A673 (cell line): ENCODE results near the gene TXLNG. TPM values are rescaled to one million over a fixed set of nuclear protein-coding genes. Genes with fewer than 3 reads are reported as not detected.

Experiments
- BruUV-seq: library from RNA; stranded (reverse); fragments of 400-500 nt; replicated peaks from 2 replicates; lab custom pipeline; 2021; lab: Mats Ljungman, UMichigan
- CTCF ChIA-PET: fragments of 300-600 bp; sonication (Branson Sonifier 250); formaldehyde crosslinking; loops from one replicate; lab custom pipeline; 2022; ENCODE audit warnings: antibody characterized with exemption; lab: Charles Lee
- POLR2A ChIA-PET: fragments of 300-600 bp; sonication (Branson Sonifier 250); formaldehyde crosslinking; loops from one replicate; lab custom pipeline; 2022; ENCODE audit warnings: antibody characterized with exemption; ENCODE audit not compliant: low non-redundant PET; lab: Charles Lee
- DNase-seq: peaks from one replicate; pipeline ENCODE4 v3.0.0-alpha.2; 2015; ENCODE audit warnings: low spot score
- H3K27ac ChIP-seq: fragments of 200-600 bp; sonication (generic); 2 replicates; pipeline ENCODE4 v1.5.1; 2016; ENCODE audit warnings: mixed run types, low read depth, mild to moderate bottlenecking, mixed read lengths, antibody characterized with exemption, low read length; ENCODE audit not compliant: poor library complexity, severe bottlenecking
- H3K27me3 ChIP-seq: fragments of 200-600 bp; sonication (generic); replicated peaks from 2 replicates; pipeline ENCODE4 v1.6.1; 2017; ENCODE audit warnings: mixed run types, low read depth, mild to moderate bottlenecking, mixed read lengths, antibody characterized with exemption, low read length; ENCODE audit not compliant: insufficient read depth, poor library complexity
- H3K36me3 ChIP-seq: fragments of 200-600 bp; sonication (generic); 2 replicates; pipeline ENCODE4 v1.6.1; 2016; ENCODE audit warnings: mixed run types, mild to moderate bottlenecking, mixed read lengths, antibody characterized with exemption, low read length; ENCODE audit not compliant: insufficient read depth, poor library complexity, severe bottlenecking
- H3K4me1 ChIP-seq: fragments of 200-600 bp; sonication (generic); 2 replicates; pipeline ENCODE4 v1.6.1; 2017; ENCODE audit warnings: mixed run types, mild to moderate bottlenecking, mixed read lengths, antibody characterized with exemption, low read length; ENCODE audit not compliant: insufficient read depth, poor library complexity, severe bottlenecking
- H3K4me3 ChIP-seq: fragments of 200-600 bp; sonication (generic); 2 replicates; pipeline ENCODE4 v1.5.1; 2016; ENCODE audit warnings: low read depth, mixed run types, mild to moderate bottlenecking, mixed read lengths, low read length; ENCODE audit not compliant: poor library complexity, severe bottlenecking
- H3K9me3 ChIP-seq: fragments of 200-600 bp; sonication (generic); 2 replicates; pipeline ENCODE4 v1.6.1; 2016; ENCODE audit warnings: mixed run types, low read depth, mild to moderate bottlenecking, mixed read lengths, antibody characterized with exemption, low read length; ENCODE audit not compliant: poor library complexity, severe bottlenecking
- CTCF ChIP-seq: fragments of 300-800, 200-600 bp; sonication (generic); conservative IDR thresholded peaks from 2 replicates; pipeline ENCODE4 v1.5.1; 2017; ENCODE audit warnings: low read depth, mild to moderate bottlenecking, antibody characterized with exemption, low read length, moderate library complexity, mixed read lengths
- EZH2 ChIP-seq: fragments of 200-600 bp; sonication (generic); IDR thresholded peaks from 2 replicates; pipeline ENCODE4 v1.6.1; 2017; ENCODE audit warnings: borderline replicate concordance, low read depth, mild to moderate bottlenecking, mixed read lengths, antibody characterized with exemption, low read length; ENCODE audit not compliant: poor library complexity, severe bottlenecking
- intact Hi-C: fragments of 100-400 bp; cut with micrococcal nuclease; formaldehyde crosslinking; loops from one replicate; pipeline ENCODE4 v1.10.0; 2022; ENCODE audit not compliant: unreplicated experiment
- total RNA-seq: library from RNA; stranded (reverse); gene quantifications from 2 replicates; pipeline ENCODE4 v1.2.3, GENCODE V29; 2021

TXLNG gene
- total RNA-seq, 1 experiment from 2014 or later: 25.7 TPM

GRCh38 chrX:16838202-16839066 lies 52.2 kb downstream of the TXLNG start:
- Histone ChIP-seq H3K4me3 (no peak overlapping the region), H3K4me1 (peaks cover 15% of the 10 kb centered on the region), H3K27me3 (no peaks in the 10 kb centered on the region), H3K36me3 (peaks cover 15% of the 10 kb centered on the region), H3K27ac (no peak overlapping the region), H3K9me3 (no peaks in the 10 kb centered on the region)
- ChIA-PET POLR2A (no interaction called here), CTCF (no interaction called here)
- DNase-seq: no peak
- BruUV-seq: no TSS peak
- intact Hi-C loops: no loop called here
- TF ChIP-seq EZH2: no peak
- TF ChIP-seq CTCF: no peak

- no peak for DNase-seq
- POLR2A ChIA-PET: interaction anchor here (1.2 kb wide), 1 partner anchor 9 kb away, joined by 4 read pairs; no protein-coding TSS in a partner anchor
- Histone ChIP-seq H3K9me3 (no peaks in the 10 kb centered on the region), H3K36me3 (peaks cover 13% of the 10 kb centered on the region), H3K4me1 (peaks cover 20% of the 10 kb centered on the region), H3K27me3 (no peaks in the 10 kb centered on the region), H3K27ac (peak overlapping the region; percentile 69), H3K4me3 (no peak overlapping the region)
- BruUV-seq: no TSS peak
- CTCF ChIA-PET: no interaction called here
- intact Hi-C loops: no loop called here
- TF ChIP-seq CTCF (no peak), EZH2 (no peak)
Observed at GRCh38 chrX:16839219-16839851, 53.1 kb downstream of the TXLNG start.

- peak; percentile 57 for DNase-seq
- BruUV-seq: no TSS peak
- H3K27me3 ChIP-seq: no peaks in the 10 kb centered on the region
- no peaks in the 10 kb centered on the region for H3K9me3 ChIP-seq
- intact Hi-C loops: no loop called here
- POLR2A ChIA-PET: interaction anchor here (1.2 kb wide), 1 partner anchor 10 kb away, joined by 4 read pairs; no protein-coding TSS in a partner anchor
- H3K27ac ChIP-seq: peak overlapping the region; percentile 69
- TF ChIP-seq CTCF: no peak
- no peak for TF ChIP-seq EZH2
- CTCF ChIA-PET: no interaction called here
- peaks cover 19% of the 10 kb centered on the region for H3K36me3 ChIP-seq
- H3K4me3 ChIP-seq: no peak overlapping the region
- H3K4me1 ChIP-seq: peaks cover 20% of the 10 kb centered on the region
Observed at GRCh38 chrX:16839852-16840460, 53.7 kb downstream of the TXLNG start.
